GM18873 (cell line): ENCODE measurements around the gene PRX.
"Not testable (repeated sequence)": the region's sequence is repeated elsewhere in the genome, so short reads cannot be mapped to it uniquely, and the experiment has no call there.

Source experiments
- ATAC-seq: cut with Tn5 transposase; IDR thresholded peaks from one replicate; pipeline ENCODE4 v1.9.1; 2021; ENCODE audit warnings: mild to moderate bottlenecking, moderate library complexity, moderate number of reproducible peaks; ENCODE audit not compliant: unreplicated experiment, low FRiP score

Gene PRX

GRCh38 chr19:40416918-40417642 is 3.9 kb upstream of the PRX start:
- ATAC-seq = no peak

- no peak for ATAC-seq
Measured at GRCh38 chr19:40415768-40416167, 2.6 kb upstream of the PRX start.

- ATAC-seq = no peak
Measured at GRCh38 chr19:40414542-40415535, 1.7 kb upstream of the PRX start.

GRCh38 chr19:40412866-40413265 is 312 bp downstream of the PRX start:
- ATAC-seq = no peak

- ATAC-seq = no peak
Measured at GRCh38 chr19:40411958-40412499, 1.1 kb downstream of the PRX start.

- ATAC-seq = no peak
Measured at GRCh38 chr19:40411125-40411842, 1.9 kb downstream of the PRX start.

GRCh38 chr19:40410030-40410389 is 3.2 kb downstream of the PRX start:
- ATAC-seq = no peak

GRCh38 chr19:40408598-40408925 is 4.6 kb downstream of the PRX start:
- ATAC-seq = not testable (repeated sequence)

GRCh38 chr19:40407714-40408597 is 5.2 kb downstream of the PRX start:
- no peak for ATAC-seq

- ATAC-seq = peak; percentile 38
Measured at GRCh38 chr19:40403262-40403984, 9.8 kb downstream of the PRX start.

- ATAC-seq = no peak
Measured at GRCh38 chr19:40400559-40400958, 12.6 kb downstream of the PRX start.

- ATAC-seq = no peak
Measured at GRCh38 chr19:40398417-40399131, 14.6 kb downstream of the PRX start.

GRCh38 chr19:40397568-40397906 is 15.6 kb downstream of the PRX start:
- no peak for ATAC-seq

GRCh38 chr19:40396886-40397567 is 16.2 kb downstream of the PRX start:
- no peak for ATAC-seq

- no peak for ATAC-seq
Measured at GRCh38 chr19:40395956-40396355, 17.2 kb downstream of the PRX start.

GRCh38 chr19:40394816-40395210 is 18.4 kb downstream of the PRX start:
- no peak for ATAC-seq

- ATAC-seq = no peak
Measured at GRCh38 chr19:40393894-40394815, 19.0 kb downstream of the PRX start.
